Measurements from ENCODE around the gene CACNA2D4.

Gene CACNA2D4

DNA sequence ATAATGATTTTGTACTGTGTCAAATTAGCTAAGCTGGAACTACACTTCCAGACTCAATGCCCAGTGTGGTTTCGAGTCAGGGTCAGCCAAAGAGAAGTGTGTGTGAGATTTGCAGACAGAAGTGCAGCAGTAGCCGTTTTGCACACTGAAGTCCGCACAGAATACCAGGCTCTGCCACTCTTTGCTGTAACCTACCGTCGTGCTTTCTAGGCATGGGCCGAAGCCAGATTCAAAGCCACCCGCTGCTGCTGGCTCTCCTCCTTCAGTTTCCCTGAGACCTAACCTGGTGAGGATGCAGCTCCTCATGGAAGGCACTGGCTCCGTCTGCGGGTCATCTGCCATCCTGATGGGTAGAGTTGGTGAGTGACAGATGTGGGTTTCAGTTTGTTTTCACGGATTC, 49.3 kb downstream of the CACNA2D4 start:
- DNase-seq = no peak

DNA sequence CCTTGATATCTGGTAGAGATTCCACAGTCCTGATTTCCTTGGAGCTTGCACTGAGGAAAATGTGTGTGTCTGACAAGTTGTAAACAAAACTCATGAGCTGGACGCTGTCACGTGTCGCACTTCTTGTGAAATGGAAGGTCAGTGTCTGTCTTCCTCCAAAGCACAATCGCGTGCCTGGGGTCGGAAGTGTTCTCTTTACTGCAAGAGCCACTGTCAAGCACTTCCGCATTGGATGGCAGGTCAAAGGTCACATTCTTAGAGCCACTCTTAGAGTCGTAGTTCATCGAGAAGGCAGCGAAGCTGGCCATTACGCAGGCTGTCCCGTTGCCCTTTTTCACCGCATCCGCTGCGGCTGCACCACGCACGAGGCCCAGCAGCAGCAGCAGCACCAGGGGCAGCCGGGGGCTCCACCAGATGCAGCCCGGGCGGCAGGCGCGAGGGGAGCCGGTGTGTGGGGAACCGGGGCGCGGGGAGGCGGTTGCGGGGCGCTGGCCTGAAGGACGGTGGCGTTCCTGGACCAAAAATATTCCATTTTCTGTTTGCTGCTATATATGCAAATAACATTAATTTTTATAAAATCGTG, 53.1 kb downstream of the CACNA2D4 start:
- DNase-seq = no peak

DNA sequence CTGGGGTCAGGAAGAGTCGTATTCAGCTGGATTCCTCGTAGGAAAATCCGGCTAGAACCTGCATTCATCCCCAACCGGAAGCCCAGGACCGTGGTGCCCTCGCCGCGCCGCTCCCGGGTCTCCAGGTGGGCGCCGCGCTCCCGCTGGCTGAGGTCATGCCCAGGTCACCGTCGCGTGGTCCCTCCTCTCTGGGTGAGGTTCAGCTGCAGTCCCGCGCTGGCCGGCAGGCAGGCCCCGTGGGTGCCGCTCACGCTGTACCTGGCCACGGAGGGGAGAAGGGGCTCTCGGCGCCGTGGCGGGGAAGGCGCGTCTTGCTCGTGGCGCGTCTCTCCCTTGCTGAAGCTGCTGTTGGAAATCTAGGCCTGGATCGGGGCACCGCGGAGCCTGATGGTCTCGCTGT, 53.6 kb downstream of the CACNA2D4 start:
- DNase-seq = no peak

DNA sequence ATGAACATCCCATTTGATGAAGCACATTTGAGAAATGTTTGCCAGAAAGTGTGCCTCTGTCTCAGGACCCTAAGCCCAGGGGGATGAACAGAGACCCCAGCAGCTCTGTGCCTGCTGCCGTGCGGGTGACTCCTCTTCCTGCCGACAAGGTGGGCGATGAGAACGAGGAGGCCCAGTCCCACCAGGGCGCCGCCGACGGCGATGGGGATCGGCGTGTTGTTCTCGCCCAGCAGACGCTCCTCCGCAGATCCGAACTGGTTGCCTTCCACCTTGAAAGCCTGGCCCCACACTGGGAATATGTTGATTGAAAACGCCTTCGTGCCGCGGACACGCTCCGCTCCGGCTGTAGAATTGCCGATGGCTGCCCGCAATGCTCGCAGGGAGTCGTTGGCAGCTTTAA, 54.0 kb downstream of the CACNA2D4 start:
- DNase-seq = no peak

DNA sequence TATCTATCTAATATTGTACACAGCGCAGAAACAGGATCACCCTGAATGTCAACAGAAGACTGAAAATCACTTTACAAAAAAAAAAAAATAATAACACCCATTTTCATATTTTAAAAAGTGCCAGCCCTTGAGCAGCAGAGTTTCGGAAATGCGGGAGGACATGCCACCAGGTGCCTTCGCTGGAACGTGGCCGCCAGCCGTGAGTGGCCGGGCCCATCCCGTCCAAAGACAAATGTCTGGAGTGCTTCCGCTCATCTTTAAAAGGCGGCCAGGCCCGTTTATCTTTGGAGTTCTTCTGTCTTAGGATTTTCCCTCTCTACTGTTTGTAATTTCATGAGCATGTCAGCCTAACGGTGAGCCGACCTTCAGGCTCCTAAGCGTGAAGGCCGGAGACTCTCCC, 54.6 kb downstream of the CACNA2D4 start:
- DNase-seq = no peak

DNA sequence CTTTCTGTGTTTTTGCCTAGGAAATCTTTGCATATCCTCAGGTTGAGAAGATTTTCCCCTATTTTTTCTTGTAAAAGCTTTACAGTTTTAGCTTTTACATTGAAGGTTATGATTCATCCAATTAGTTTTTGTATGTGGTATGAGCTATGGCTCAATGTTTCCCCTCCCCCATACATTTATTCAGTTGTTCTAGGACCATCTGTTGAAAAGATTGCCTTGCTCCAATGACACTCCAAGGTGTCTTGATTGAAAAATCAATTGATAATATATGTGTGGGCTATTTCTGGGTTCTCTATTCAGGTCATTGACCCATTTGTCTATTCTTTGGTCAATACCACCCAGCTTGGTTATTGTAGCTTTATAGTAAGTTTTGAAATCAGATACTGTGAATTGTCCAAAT, 55.5 kb downstream of the CACNA2D4 start:
- DNase-seq = no peak

DNA sequence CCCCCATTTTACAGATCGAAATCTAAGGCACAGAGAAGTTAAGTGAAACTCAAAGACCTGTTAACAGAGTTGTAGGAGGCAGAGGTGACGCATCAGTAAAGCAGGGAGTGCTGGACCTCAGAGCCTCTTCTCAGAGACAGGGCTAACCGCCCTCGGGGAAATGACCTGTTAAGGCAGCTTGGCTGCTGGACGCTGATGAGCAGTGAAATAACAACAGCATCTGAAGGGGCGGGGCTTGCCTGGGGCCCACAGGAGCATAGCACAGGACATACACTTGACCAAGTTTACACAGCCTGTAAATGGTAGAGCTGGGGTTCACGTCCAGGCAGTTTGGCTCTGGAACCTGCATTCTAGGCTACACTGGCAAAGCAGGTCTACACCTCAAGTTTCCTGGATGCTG, 58.8 kb downstream of the CACNA2D4 start:
- no peak for DNase-seq

DNA sequence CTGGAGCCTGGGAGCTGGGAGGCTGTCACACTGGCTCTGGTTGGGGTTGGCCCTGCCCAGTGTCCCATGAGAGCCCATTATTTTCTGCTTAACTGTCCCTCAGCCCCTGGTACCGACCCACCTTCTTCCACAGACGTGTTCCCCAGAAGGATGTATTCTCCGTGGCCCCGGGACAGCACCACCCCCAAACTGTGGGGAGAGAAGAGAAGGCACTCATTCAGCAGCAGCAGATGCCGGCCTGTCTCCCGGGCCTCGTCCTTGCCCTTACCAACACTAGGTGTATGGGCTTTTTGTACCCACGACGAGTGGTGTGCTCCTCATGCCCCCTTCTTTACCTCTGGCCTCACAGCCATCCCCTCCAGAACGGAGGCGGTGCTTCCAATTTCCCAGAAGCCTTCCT, 60.0 kb downstream of the CACNA2D4 start:
- no peak for DNase-seq

DNA sequence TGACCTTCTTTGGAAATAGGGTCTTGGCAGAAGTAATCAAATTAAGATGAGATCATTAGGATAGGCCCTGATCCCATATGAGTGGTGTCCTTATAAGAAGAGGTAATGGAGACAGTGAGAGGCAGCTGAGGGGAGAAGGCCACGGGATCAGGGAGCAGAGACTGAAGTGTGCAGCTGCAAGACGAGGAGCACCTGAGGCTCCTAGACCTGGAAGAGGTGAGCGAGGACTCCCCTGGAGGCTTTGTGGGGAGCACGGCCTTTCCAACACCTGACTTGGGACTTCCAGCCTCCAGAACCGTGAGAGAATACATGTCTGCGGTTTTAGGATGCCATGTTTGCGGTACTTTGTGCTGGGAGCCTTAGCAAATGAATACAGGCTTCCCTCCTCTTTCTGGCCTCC, 60.6 kb downstream of the CACNA2D4 start:
- DNase-seq = no peak

DNA sequence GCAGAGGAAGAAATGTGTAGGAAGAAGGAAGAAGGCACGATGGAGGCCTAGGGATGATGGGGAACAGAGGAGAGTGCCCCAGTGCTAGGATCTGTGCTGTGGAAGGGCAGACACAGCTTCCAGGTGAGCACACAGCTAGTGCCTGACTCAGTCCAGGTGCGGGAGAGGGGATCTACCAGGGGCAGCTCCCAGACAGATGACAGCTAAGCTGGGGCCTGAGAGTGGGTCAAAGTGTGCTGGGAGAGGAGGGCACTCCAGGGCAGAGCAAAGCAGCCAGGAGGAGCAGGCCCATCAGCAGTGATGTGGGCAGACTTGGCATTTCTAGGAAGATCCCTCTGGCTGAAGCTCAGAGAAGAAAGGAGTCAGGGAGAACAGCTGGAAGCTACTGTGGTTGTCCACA, 61.4 kb downstream of the CACNA2D4 start:
- DNase-seq = no peak

DNA sequence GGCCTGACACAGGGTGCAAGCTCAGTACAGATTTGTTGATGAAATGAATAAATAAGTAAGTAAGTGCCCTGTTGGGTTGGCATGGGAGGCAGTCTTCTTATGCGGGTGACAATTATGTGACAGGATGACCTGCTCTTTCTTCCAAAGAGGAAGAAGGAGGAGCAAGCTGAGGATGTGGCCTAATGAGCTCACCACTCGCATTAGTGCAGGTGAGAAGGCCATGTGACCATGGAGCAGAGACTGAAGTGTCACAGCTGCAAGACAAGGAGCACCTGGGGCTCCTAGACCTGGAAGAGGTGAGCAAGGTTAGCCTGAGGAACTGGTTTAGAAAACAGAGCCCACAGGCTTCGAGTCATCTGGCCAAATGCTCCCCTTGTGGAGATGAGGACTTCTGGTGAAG, 63.2 kb downstream of the CACNA2D4 start:
- no peak for DNase-seq

DNA sequence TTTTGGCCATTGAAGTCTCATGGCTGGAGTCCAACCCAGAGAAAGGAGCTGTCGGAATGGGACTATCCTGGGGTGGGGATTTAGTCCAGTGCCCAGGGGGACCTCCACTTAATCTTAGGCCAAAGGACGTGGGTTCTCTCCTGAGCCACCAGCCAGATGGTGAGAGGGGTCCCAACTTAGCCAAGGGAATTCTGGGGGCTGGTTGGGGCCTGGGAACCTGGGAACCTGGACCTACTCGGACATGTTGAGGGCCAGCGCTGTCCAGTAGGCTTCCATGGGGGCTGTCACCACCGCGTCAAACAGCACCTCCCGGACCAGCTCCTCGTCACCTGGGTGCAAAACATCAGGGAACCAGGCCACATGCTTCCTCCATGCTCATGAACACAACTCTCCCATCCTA, 64.7 kb downstream of the CACNA2D4 start:
- no peak for DNase-seq

DNA sequence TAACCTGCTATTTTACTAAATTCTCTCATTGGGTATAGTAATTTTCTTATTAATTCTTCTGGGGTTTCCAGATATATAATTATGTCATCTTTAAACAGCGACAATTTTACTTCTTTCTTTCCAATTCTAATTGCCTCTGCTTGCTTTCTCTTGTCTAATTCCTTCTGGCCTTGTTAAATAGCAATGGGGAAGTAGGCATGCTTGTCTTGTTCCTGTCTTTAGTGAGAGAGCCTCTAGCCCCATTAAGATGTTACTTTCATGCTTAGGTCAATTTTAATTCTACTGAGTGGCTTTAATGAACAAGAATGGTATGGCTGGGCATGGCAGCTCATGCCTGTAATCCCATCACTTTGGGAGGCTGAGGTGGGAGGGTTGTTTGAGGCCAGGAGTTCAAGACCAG, 66.4 kb downstream of the CACNA2D4 start:
- DNase-seq = no peak

DNA sequence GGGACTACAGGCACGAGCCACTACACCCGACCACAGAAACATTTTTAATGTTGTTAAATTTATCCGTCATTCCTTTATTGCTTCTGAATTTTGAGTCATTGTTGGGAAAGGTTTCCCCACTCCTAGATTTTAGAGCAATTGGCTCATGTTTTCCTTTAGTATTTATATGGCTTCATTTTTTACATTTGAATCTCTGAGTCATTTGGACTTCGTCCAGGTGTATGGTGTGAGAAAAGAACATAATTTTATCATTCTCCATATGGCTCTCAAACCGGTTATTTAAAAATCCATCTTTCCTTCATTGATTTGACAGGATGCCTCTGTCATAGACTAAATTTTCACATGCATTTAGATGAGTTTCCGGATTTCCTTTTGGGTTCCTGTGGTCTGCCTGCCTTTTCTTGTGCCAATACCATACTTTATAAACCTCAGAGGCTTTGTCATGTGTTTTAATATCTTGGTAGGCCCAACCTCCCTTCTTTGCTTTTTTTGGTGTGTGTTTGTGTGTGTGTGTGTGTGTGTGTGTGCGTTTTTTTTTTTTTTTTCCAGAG, 67.2 kb downstream of the CACNA2D4 start:
- no peak for DNase-seq

DNA sequence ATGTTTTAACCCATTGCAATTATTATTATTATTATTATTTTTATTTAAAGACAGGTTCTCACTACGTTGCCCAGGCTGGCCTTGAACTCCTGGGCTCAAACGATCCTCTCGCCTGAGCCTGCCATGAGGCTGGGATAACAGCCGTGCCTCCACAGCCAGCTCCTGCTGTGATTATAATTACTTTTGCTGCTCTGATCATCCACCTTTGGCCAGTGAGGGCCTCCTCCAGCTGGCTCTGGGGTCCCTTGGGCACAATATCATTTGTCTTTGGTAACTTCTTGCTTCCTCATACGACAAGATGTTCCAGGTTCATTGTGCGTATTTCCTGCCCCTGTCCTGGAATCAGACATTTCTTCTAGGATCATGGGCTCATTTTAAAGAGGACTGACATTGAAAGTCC, 69.7 kb downstream of the CACNA2D4 start:
- no peak for DNase-seq

DNA sequence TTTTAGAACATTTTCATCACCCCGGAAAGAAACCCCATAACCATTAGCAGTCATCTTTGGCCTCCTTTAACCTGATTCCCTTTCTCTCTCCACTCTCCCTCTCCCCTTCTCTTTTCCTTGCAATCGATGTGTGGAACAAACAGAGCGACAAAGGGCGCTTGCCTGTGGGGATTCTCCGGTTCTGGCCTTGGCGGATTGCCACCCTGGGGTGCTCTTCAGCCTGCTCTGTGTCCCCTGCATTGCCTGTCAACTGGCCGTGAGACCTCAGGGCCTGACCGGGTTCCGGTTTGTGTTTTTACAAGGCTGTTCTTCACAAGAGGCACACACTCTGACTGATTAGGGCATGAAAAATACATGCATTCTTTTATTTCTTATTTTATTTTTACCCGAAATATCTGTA, 70.3 kb downstream of the CACNA2D4 start:
- DNase-seq = no peak

DNA sequence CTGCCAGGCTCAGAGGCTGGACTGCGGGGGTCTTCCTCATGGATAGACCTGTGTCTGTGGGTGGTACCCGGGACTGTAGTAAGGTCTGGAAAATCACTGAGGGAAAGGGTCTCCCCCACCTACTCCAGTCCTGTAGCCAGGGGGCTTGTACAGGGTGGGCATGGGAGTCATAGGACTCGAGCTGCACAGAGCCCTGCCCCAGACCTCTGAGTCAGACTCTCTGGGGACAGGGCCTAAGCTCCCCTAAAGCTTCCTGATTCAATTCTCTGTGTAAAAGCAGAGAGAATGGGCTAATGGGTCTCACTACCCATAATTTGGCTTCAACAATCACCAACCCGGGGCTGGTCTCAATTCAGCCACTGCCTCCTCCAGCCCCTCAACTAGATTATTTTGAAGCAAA, 71.0 kb downstream of the CACNA2D4 start:
- DNase-seq = no peak

DNA sequence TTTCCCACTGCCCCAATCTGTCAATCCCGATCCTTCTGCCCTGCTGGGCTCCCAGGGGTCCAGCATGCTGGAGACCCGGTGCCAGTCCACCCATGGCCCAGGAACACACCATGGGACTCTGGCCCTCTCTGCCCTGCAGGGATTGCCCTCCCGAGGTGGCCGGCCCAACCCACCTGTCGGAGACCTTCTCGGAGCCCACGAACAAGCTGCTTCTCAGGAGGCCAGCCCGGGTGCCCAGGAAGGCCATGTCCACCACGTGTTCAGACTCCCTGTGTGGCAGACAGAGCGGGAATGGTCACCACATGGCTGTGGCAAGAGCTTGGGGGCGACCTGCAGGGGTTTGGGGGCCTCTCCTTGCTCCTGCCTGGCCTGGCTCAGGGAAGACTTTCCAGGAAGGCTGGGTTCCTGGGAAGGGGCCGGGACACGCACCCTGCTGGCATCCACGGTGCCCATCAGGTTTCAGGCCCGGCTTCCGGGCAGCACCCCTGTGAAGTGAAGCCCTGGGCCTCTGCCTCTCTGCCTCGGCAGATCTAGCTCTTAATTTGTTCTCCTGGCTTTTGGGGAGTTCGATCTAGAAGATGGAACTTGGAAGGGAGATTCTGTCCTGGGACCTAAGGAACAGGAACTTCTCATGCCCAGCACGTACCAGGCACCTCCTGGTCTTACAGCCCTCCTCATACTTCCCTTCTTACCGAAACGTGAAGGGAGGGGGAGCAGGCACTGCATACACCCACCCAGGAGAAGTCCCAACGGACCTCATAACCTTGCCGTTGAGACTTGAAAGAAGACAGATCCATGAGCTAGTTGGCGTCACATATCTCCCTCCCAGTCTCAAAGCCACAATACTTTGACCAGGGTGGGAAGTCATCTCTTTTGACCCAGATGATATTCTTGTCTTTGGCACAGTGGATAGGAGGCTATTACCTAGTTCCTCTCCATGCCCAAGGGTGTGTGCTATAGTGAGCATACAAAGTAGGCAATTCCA, 71.7 kb downstream of the CACNA2D4 start:
- DNase-seq = no peak

DNA sequence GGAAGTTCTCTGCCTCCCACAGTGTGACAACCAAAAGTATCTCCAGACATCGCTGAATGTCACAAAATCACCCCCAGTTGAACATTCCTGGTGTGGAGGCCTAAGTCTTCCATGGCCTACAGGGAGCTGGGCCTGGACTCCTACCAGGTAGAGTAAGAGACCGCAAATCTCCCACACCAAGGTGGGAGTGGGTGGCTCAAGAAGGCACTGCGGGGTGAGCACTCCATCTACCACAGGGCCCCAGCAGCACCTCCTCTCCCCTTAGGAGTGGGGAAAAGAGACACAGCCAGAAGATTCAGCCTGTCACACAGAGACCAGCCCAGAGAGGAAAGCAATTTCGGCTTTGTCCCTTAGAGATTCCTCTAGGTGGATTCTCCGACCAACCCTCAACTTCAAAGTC, 72.6 kb downstream of the CACNA2D4 start:
- DNase-seq = no peak

DNA sequence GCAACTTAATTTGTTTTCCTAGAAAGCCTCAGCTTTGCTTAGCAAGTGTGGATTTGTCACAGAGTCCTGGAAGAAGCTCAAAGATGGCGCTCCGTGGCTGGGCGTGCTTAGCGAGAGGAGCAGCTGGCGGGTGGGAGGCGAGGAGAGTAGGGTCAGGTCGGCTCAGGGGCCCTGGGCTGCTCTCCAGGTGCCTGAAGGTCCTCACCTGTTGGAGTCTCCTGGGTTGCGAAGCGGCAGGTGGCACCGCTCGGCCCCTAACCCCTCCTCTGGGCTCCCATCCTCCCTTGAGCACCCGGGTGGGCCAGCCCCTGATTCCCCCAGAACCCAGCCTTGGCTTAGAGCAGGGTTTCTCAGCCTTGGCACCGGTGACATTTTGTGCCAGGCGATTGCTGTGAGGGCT, 73.0 kb downstream of the CACNA2D4 start:
- no peak for DNase-seq

DNA sequence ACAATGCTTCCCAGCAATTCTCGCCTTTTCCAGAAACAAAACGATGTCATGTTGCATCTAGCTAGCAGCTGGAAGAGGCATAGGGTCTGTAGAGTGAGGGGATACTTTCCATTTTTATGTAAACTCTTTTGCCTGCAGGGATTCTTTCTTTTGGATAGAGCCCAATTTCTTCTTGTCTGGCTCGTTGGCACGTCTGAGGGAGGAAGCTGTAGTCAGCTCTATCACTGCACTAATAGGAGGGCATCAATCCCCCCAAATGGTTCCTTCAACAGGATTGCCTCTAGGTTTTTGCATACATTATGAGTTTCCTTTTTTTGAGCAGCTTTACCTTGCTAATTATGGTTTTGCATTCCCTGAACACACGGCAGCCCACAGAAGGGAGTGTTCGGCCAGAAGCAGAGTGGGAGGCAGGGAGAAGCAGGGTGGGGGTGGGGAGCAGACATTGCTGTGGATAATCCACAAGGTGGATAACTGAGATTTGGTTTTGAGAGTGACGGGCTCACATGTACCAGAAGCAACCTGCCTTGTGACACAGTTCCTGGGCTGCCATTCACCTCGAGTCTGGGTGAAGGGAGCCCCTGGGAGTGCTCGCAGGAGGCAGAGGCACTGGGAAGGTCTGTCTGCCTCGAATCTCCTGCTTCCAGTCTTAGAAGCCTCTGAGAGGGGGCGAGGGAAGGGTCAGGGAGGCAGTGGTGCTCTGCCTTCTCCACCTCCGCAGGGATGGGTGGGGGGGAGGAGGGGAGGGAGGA, 73.6 kb downstream of the CACNA2D4 start:
- DNase-seq = no peak

DNA sequence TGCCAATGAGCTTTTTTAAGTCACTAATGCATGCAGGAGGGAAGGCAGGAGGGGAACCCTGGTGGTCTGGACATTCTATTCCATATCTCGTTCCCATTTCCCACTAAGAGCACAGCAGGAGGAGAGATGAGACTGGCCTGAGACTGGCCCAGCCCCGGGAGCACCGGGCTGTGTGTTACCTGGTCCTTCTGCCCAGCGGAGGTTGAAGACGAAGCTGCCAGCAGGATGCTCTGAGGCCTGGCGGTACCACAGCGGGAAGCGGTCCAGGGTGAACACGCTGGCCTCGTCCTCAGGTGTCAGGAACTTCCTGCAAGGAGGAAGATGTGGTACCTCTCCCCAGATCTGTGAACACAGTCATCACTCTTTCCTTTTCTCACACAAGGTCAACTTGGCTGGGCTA, 74.2 kb downstream of the CACNA2D4 start:
- no peak for DNase-seq

DNA sequence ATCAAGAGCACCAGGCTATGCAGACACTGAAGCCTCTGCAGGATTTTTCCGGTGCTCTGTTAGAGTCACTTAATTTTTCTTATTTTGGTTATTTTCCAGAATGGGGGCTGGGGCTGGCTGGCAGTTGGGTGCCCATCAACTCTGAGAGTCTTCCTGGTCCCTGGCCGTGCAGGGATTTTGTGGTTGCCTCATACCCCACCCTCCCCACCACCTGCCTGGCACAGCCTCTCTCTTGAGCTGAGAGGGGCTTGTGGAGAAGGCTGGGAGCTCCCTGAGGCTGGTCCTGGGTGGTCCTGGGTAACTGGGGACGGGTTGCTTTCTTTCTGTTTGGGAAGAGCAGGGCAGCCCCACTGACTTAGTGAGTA, 74.8 kb downstream of the CACNA2D4 start:
- DNase-seq = no peak

All from SIG-M5 (cell line).